Activated CD4-positive, alpha-beta T cell treated with anti-CD3 and anti-CD28 coated beads for 36 hours (primary cell): ENCODE data around the gene RNF4. TPM values are rescaled to one million over a fixed set of nuclear protein-coding genes. Genes with fewer than 3 reads are reported as not detected.
A peak's percentile ranks its signal among the peaks of the same experiment; 100 is the strongest.

Experiments used
- ATAC-seq: fragments of 200-7000 bp; cut with Tn5 transposase; one replicate; pipeline ENCODE4 v1.10.0; 2021; ENCODE audit warnings: mild to moderate bottlenecking, moderate library complexity
- CTCF ChIA-PET: fragments of 350-600 bp; sonication (Branson Sonifier 250); formaldehyde crosslinking; loops from one replicate; lab custom pipeline; 2021; ENCODE audit warnings: antibody characterized with exemption; lab: Charles Lee
- POLR2A ChIA-PET: fragments of 350-600 bp; sonication (Branson Sonifier 250); formaldehyde crosslinking; loops from one replicate; lab custom pipeline; 2021; ENCODE audit warnings: antibody characterized with exemption, inconsistent platforms; lab: Charles Lee
- DNase-seq: peaks from one replicate; pipeline ENCODE4 v3.0.0-alpha.2; 2020
- H3K27ac Mint-ChIP-seq: one replicate; pipeline ENCODE4 v1.8.0; 2021; ENCODE audit warnings: mixed read lengths
- H3K27me3 Mint-ChIP-seq: one replicate; pipeline ENCODE4 v1.8.0; 2021; ENCODE audit warnings: mixed read lengths
- H3K36me3 Mint-ChIP-seq: one replicate; pipeline ENCODE4 v1.8.0; 2021; ENCODE audit warnings: low read depth, mixed read lengths
- H3K4me1 Mint-ChIP-seq: one replicate; pipeline ENCODE4 v1.8.0; 2021; ENCODE audit warnings: mixed read lengths
- H3K4me3 Mint-ChIP-seq: one replicate; pipeline ENCODE4 v1.8.0; 2021; ENCODE audit warnings: mild to moderate bottlenecking, moderate library complexity, mixed read lengths
- H3K9me3 Mint-ChIP-seq: one replicate; pipeline ENCODE4 v1.8.0; 2021; ENCODE audit warnings: low read depth, mixed read lengths
- intact Hi-C, 2 experiments: fragments of 100-400 bp; cut with DNase I in 1 of 2; cut with micrococcal nuclease in 1 of 2; formaldehyde crosslinking; loops; one replicate each; pipeline versions ENCODE4 v1.14.2 to v1.15.1; 2022 to 2024; cut with DNase I, micrococcal nuclease
- total RNA-seq, 2 experiments: library from RNA; stranded (reverse); gene quantifications; one replicate each; pipeline ENCODE4 v1.2.3, GENCODE V29; 2021

Gene RNF4
- total RNA-seq, 2 experiments from 2014 or later: 87.5 to 94.1 TPM

- ChIA-PET CTCF (interaction anchor here (0.7 kb wide), 1 partner anchor 268 kb away, joined by 3 read pairs; no protein-coding TSS in a partner anchor), POLR2A (no interaction called here)
- H3K9me3 Mint-ChIP-seq: no peaks in the 10 kb centered on the region
- intact Hi-C loops: no loop called here
- peak overlapping the region; percentile 86 for H3K27ac Mint-ChIP-seq
- H3K27me3 Mint-ChIP-seq: no peaks in the 10 kb centered on the region
- H3K4me3 Mint-ChIP-seq: no peak overlapping the region
- ATAC-seq: no peak
- H3K4me1 Mint-ChIP-seq: peaks cover 46% of the 10 kb centered on the region
- no peak for DNase-seq
- peaks cover 42% of the 10 kb centered on the region for H3K36me3 Mint-ChIP-seq
Measured at GRCh38 chr4:2489841-2490552, 21.1 kb downstream of the RNF4 start.

DNA sequence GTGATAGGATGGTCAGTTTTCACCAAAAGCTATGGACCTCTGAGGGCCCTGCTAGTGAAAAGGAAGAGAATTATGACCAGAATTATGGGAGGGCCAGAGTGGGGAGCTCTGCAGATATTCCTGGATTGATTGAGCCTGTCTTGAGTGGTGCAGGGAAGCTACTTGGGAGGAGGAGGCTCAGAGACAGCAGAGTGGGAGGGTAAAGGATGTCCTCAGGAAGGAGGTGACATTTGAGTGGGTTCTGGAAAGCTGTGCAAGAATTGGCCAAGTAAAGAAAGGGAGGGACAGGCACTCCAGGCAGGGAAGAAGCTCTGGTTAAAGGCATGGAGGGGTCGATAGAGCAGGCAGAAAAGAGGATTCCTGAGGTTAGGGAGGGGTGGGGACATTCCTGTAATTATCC lies 24.1 kb downstream of the RNF4 start:
- Mint-ChIP-seq H3K27ac (peak overlapping the region; percentile 48), H3K4me1 (peaks cover 20% of the 10 kb centered on the region), H3K27me3 (no peaks in the 10 kb centered on the region), H3K36me3 (peaks cover 51% of the 10 kb centered on the region), H3K4me3 (no peak overlapping the region), H3K9me3 (no peaks in the 10 kb centered on the region)
- no peak for DNase-seq
- no peak for ATAC-seq
- CTCF ChIA-PET: interaction anchor here (0.5 kb wide), 1 partner anchor 80 kb away, joined by 3 read pairs; no protein-coding TSS in a partner anchor
- intact Hi-C loops: no loop called here
- POLR2A ChIA-PET: interaction anchor here (0.5 kb wide), 1 partner anchor 39 kb away, joined by 7 read pairs; no protein-coding TSS in a partner anchor

GRCh38 chr4:2494992-2495391 lies 26.1 kb downstream of the RNF4 start:
- Mint-ChIP-seq H3K27ac (no peak overlapping the region), H3K4me3 (no peak overlapping the region), H3K36me3 (peaks cover 53% of the 10 kb centered on the region), H3K4me1 (peaks cover 13% of the 10 kb centered on the region), H3K27me3 (no peaks in the 10 kb centered on the region), H3K9me3 (no peaks in the 10 kb centered on the region)
- intact Hi-C loops: no loop called here
- no peak for ATAC-seq
- CTCF ChIA-PET: interaction anchor here (0.6 to 1.6 kb wide), 2 partner anchors 78 to 275 kb away, joined by 4 to 6 read pairs; no protein-coding TSS in a partner anchor
- DNase-seq: no peak
- POLR2A ChIA-PET: no interaction called here

- Mint-ChIP-seq H3K27me3 (no peaks in the 10 kb centered on the region), H3K4me3 (no peak overlapping the region), H3K9me3 (no peaks in the 10 kb centered on the region), H3K4me1 (peaks cover 10% of the 10 kb centered on the region), H3K36me3 (peaks cover 57% of the 10 kb centered on the region), H3K27ac (no peak overlapping the region)
- CTCF ChIA-PET: interaction anchor here (0.6 to 0.8 kb wide), 2 partner anchors 277 to 354 kb away, joined by 3 to 5 read pairs; no protein-coding TSS in a partner anchor
- intact Hi-C loops: no loop called here
- POLR2A ChIA-PET: interaction anchor here (0.7 kb wide), 1 partner anchor 9 kb away, joined by 3 read pairs; no protein-coding TSS in a partner anchor
- DNase-seq (no peak), ATAC-seq (no peak)
Measured at GRCh38 chr4:2497324-2497723, 28.4 kb downstream of the RNF4 start.

- ChIA-PET CTCF (interaction anchor here (0.8 kb wide), 1 partner anchor 278 kb away, joined by 5 read pairs; no protein-coding TSS in a partner anchor), POLR2A (interaction anchor here (0.7 kb wide), 1 partner anchor 9 kb away, joined by 3 read pairs; no protein-coding TSS in a partner anchor)
- no peak overlapping the region for H3K4me3 Mint-ChIP-seq
- no peaks in the 10 kb centered on the region for H3K27me3 Mint-ChIP-seq
- H3K9me3 Mint-ChIP-seq: no peaks in the 10 kb centered on the region
- no peak for DNase-seq
- H3K4me1 Mint-ChIP-seq: peaks cover 9% of the 10 kb centered on the region
- H3K36me3 Mint-ChIP-seq: peaks cover 52% of the 10 kb centered on the region
- ATAC-seq: no peak
- intact Hi-C loops: no loop called here
- no peak overlapping the region for H3K27ac Mint-ChIP-seq
Measured at GRCh38 chr4:2497931-2498330, 29.0 kb downstream of the RNF4 start.

DNA sequence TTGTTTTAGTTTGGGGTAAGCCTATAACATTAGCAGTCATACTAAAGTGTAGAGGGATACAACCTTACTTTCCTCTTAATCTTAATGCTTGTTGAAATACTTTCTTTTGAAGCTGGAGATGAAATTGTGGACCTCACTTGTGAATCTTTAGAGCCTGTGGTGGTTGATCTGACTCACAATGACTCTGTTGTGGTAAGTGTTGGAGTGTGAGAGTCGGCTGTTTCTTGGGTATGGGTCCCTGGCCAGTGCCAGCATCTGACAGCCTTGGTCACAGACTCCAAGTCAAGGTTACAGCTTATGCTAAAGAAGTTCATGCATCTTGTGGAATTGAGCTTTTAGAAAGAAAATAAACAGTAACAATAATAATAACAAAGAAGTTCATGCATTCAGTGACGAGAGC lies 31.6 kb downstream of the RNF4 start:
- ATAC-seq (peak; percentile 63), DNase-seq (peak; percentile 22)
- no peak overlapping the region for H3K27ac Mint-ChIP-seq
- intact Hi-C loops: no loop called here
- ChIA-PET POLR2A (interaction anchor here (0.8 kb wide), 1 partner anchor 26 kb away, joined by 3 read pairs; no protein-coding TSS in a partner anchor), CTCF (interaction anchor here (0.5 kb wide), 1 partner anchor 583 kb away, joined by 3 read pairs; no protein-coding TSS in a partner anchor)
- no peak overlapping the region for H3K4me3 Mint-ChIP-seq
- peaks cover 54% of the 10 kb centered on the region for H3K36me3 Mint-ChIP-seq
- no peaks in the 10 kb centered on the region for H3K9me3 Mint-ChIP-seq
- H3K27me3 Mint-ChIP-seq: no peaks in the 10 kb centered on the region
- peaks cover 7% of the 10 kb centered on the region for H3K4me1 Mint-ChIP-seq

- intact Hi-C loops: no loop called here
- Mint-ChIP-seq H3K27me3 (no peaks in the 10 kb centered on the region), H3K4me3 (no peak overlapping the region), H3K27ac (no peak overlapping the region), H3K9me3 (no peaks in the 10 kb centered on the region), H3K4me1 (peaks cover 7% of the 10 kb centered on the region), H3K36me3 (peaks cover 59% of the 10 kb centered on the region)
- ChIA-PET CTCF (interaction anchor here (0.5 kb wide), 1 partner anchor 583 kb away, joined by 3 read pairs; no protein-coding TSS in a partner anchor), POLR2A (no interaction called here)
- ATAC-seq (no peak), DNase-seq (no peak)
Measured at GRCh38 chr4:2501034-2501594, 32.2 kb downstream of the RNF4 start.

DNA sequence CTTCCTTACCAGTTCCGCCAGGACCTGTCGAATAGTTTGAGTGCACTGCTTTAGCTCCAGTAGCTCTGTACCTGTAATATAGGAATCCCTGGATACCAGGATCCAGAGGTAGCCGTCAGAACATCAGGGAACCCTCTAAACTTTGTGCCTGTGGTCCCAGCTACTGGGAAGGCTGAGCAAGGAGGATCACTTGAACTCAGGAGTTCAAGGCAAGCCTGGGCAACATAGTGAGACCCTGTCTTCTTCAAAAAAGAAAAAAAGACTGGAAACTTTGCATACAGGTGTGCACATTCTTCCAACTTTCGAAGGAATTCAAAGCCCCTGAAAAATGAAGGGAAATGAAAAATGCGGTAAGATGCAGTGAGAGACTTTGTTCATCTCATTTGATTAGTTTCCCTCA lies 34.9 kb downstream of the RNF4 start:
- Mint-ChIP-seq H3K4me3 (no peak overlapping the region), H3K36me3 (peaks cover 65% of the 10 kb centered on the region), H3K9me3 (no peaks in the 10 kb centered on the region), H3K4me1 (peaks cover 7% of the 10 kb centered on the region), H3K27ac (no peak overlapping the region), H3K27me3 (no peaks in the 10 kb centered on the region)
- DNase-seq (no peak), ATAC-seq (no peak)
- POLR2A ChIA-PET: interaction anchor here (0.6 kb wide), 1 partner anchor 27 kb away, joined by 4 read pairs; no protein-coding TSS in a partner anchor
- CTCF ChIA-PET: no interaction called here
- intact Hi-C loops: no loop called here

DNA sequence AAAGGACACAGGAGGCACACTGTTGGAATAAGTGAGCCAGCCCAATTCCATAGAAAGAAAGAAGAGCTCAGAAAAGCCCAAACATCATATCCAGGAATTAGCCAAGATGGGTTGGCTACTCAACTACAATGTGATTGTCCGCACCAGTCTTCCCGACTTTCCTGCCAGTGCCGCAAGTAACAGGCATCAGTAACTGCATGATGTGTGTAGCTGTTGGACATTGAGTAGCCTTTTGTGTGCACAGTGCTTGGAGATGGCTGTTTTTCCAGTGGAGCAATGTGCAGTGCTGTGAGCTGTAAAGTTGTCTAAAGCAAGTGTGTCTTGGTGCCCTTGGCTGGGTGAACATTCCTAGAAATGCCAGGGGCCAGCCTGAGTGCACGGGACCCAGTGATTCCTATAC lies 38.4 kb downstream of the RNF4 start:
- POLR2A ChIA-PET: no interaction called here
- DNase-seq: no peak
- Mint-ChIP-seq H3K27ac (no peak overlapping the region), H3K27me3 (no peaks in the 10 kb centered on the region), H3K36me3 (peaks cover 49% of the 10 kb centered on the region), H3K9me3 (no peaks in the 10 kb centered on the region), H3K4me3 (no peak overlapping the region), H3K4me1 (no peaks in the 10 kb centered on the region)
- no peak for ATAC-seq
- intact Hi-C loops: no loop called here
- CTCF ChIA-PET: no interaction called here

GRCh38 chr4:2507855-2508254 lies 38.9 kb downstream of the RNF4 start:
- Mint-ChIP-seq H3K4me3 (no peak overlapping the region), H3K36me3 (peaks cover 50% of the 10 kb centered on the region), H3K9me3 (no peaks in the 10 kb centered on the region), H3K27ac (no peak overlapping the region), H3K27me3 (no peaks in the 10 kb centered on the region), H3K4me1 (no peaks in the 10 kb centered on the region)
- intact Hi-C loops: no loop called here
- ChIA-PET CTCF (interaction anchor here (0.6 to 0.8 kb wide), 2 partner anchors 20 to 340 kb away, joined by 3 read pairs; no protein-coding TSS in a partner anchor), POLR2A (no interaction called here)
- ATAC-seq (no peak), DNase-seq (no peak)

GRCh38 chr4:2510351-2511259 lies 41.7 kb downstream of the RNF4 start:
- H3K4me1 Mint-ChIP-seq: no peaks in the 10 kb centered on the region
- POLR2A ChIA-PET: no interaction called here
- H3K9me3 Mint-ChIP-seq: no peaks in the 10 kb centered on the region
- peaks cover 57% of the 10 kb centered on the region for H3K36me3 Mint-ChIP-seq
- DNase-seq (no peak), ATAC-seq (no peak)
- no peaks in the 10 kb centered on the region for H3K27me3 Mint-ChIP-seq
- CTCF ChIA-PET: interaction anchor here (0.8 kb wide), 1 partner anchor 179 kb away, joined by 3 read pairs; no protein-coding TSS in a partner anchor
- H3K4me3 Mint-ChIP-seq: no peak overlapping the region
- H3K27ac Mint-ChIP-seq: no peak overlapping the region
- intact Hi-C loops: no loop called here
